Coronary artery (tissue), 2 donors: ENCODE results near the gene PLEKHG4B.

Source experiments
- DNase-seq: peaks from one replicate; pipeline ENCODE4 v3.0.0-alpha.2; 2017; ENCODE audit warnings: low spot score
- H3K27ac ChIP-seq, 2 donors: fragments of 200-600 bp; sonication (generic); one replicate each; pipeline ENCODE4 v1.5.1; 2016 to 2019
- H3K4me3 ChIP-seq: fragments of 200-600 bp; sonication (generic); 2 replicates; pipeline ENCODE4 v1.5.1; 2016; ENCODE audit warnings: mild to moderate bottlenecking, moderate library complexity
- CTCF ChIP-seq: fragments of 200-600 bp; sonication (generic); IDR thresholded peaks from one replicate; pipeline ENCODE4 v1.5.1; 2019; ENCODE audit warnings: antibody characterized with exemption

PLEKHG4B gene

DNA sequence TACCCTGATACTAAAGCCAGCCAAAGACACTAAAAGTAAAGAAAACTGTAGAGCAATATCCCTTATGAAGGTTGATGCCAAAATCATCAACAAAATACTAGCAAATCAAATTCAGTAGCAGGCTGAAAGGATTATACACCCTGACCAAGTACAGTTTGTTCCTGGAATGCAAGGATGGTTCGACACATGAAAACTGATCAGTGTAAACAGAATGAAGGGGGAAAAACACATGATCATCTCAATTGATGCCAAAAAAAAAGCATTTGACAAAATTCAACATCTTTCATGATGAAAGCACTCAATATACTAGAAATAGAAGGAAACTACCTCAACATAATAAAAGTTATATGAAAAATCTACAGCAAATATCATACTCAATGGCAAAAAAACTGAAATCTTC is 55.8 kb downstream of the PLEKHG4B start:
- H3K4me3 ChIP-seq, result no peak overlapping the region
- H3K27ac ChIP-seq, result no peak overlapping the region
- no peak for DNase-seq
- TF ChIP-seq CTCF, result no peak

DNA sequence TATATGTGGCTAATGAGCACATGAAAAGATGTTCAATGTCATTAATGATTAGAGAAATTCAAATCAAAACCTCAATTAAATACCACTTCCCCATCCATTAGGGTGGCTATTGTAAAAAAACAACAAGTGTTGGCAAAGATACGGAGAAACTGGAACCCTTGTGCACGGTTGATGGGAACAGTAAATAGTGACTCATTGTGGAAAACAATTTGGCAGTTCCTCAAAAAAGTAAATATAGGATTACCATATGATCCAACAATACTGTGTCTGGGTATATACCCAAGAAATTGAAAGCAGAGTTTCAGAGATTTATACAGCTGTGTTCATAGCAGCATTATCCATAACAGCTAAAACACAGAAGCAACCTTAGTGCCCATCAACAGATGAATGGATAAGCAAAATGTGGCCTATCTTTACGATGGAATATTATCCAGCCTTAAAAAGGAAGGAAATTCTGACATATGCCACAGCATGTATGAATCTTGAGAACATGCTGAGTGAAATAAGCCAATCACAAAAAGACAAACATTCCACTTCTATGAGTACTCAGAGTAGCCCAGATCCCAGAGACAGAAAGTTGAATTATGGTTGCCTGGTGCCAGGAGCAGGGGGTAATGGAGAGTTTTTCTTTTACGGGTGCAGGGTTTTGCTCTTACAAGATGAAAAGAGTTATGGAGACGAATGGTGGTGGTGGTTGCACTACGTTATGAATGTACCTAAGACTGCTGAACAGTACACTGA is 57.9 kb downstream of the PLEKHG4B start:
- Histone ChIP-seq H3K27ac (no peak overlapping the region), H3K4me3 (no peak overlapping the region)
- no peak for TF ChIP-seq CTCF
- no peak for DNase-seq

DNA sequence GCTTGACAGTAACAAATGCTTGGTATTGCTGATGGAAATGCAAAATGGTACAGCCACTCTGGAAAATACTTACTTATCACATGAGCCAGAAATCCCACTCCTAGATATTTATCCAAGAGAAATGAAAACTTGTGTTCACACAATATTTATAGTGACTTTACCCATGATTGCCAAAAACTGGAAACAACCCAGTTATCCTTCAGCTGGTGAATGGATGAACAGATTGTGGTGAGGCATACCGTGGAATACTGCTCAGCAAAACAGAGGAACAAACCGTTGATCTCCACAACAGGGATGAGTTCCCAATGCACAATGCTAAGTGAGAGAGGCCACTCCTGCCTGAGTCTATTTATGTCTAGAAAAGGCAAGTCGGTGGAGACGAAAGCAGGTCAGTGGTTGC is 58.8 kb downstream of the PLEKHG4B start:
- no peak for DNase-seq
- no peak overlapping the region for H3K4me3 ChIP-seq
- TF ChIP-seq CTCF, result no peak
- H3K27ac ChIP-seq, result no peak overlapping the region

- H3K4me3 ChIP-seq, result no peak overlapping the region
- no peak for TF ChIP-seq CTCF
- no peak for DNase-seq
Measured at GRCh38 chr5:152077-152476, 60.1 kb downstream of the PLEKHG4B start.

GRCh38 chr5:153256-153655 is 61.3 kb downstream of the PLEKHG4B start:
- H3K4me3 ChIP-seq, result no peak overlapping the region
- DNase-seq, result peak; percentile 46
- TF ChIP-seq CTCF, result no peak
- H3K27ac ChIP-seq, result no peak overlapping the region

More at GRCh38 chr5:152077-152476, 60.1 kb downstream of the PLEKHG4B start:
- H3K27ac ChIP-seq, result no peak overlapping the region

GRCh38 chr5:154236-154635 is 62.3 kb downstream of the PLEKHG4B start:
- Histone ChIP-seq H3K4me3 (no peak overlapping the region), H3K27ac (no peak overlapping the region)
- no peak for TF ChIP-seq CTCF
- no peak for DNase-seq

GRCh38 chr5:154826-155225 is 62.9 kb downstream of the PLEKHG4B start:
- no peak for TF ChIP-seq CTCF
- H3K27ac ChIP-seq, result no peak overlapping the region
- H3K4me3 ChIP-seq, result no peak overlapping the region
- peak; percentile 45 for DNase-seq
